Keratinocyte (primary cell): Measurements from ENCODE around the gene AK2.

Experiments used
- CTCF ChIP-seq, 3 experiments: IDR thresholded peaks in 1 of 3; conservative IDR thresholded peaks in 1 of 3; optimal IDR thresholded peaks in 1 of 3; 2 replicates in 2 of 3; 3 replicates in 1 of 3; pipeline versions ENCODE3 to v1.5.1; 2011; ENCODE audit warnings: low read length in 3 of 3, mild to moderate bottlenecking in 3 of 3, moderate library complexity in 2 of 3, control low read depth in 1 of 3, inconsistent platforms in 1 of 3; ENCODE audit not compliant: insufficient read depth in 2 of 3; ENCODE audit errors: extremely low read depth in 1 of 3
- EZH2 ChIP-seq: IDR thresholded peaks from one replicate; pipeline ENCODE4 v1.6.1; 2012; ENCODE audit warnings: inconsistent platforms, mild to moderate bottlenecking, low read length, moderate library complexity

- TF ChIP-seq CTCF (optimal IDR thresholded peaks at IDR 0.05 in 1 of 3, IDR thresholded peaks at IDR 0.05 in 1 of 3, conservative IDR thresholded peaks at IDR 0.05 in 1 of 3; ENCODE audit: extremely low read depth in 1 of 3, insufficient read depth in 2 of 3, low read length in 3 of 3): no peak
- TF ChIP-seq EZH2: no peak
These were observed 71.4 kb downstream of the AK2 start for GRCh38 chr1:32965251-32965747.
